ENCODE data around the gene PHF24.

The PHF24 gene

DNA sequence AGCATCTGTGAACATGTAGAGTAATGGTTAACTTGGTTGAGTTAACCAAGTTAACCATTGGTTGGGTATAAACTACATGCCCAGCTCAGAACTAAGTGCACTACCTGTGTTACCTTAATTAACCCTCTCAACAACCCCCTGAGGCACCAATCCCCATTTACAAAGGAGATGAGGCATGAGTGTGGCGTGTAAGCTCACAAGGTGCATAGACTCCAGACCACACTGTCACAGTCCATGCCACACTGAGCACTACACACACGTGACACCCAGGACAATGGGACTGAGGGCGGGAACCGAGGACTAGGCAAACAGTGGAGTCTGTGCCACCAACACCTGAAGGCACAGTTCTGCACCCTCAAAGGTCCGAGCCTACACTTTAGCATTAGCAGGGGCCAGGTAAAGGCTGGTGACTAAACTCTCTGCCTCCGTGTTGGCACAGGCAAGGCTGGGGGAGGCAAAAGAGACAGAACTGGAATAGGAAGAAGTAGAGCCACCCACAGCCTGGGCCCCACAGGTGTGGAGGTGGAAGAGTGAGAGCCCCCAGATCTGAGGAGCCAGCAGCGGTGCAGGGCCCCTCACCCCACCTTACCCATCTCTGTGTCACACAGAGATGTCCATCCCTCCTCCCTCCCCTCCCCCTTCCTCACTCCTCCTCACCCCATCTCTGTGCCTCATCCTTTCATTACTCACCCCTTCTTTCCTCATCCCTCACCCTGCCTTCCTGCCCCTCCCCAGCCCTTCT, 29.2 kb downstream of the PHF24 start:
- Histone ChIP-seq H3K36me3 (ENCODE audit: control insufficient read depth in 2 of 2, insufficient read depth in 1 of 2, low read length in 2 of 2) (no peaks in the 10 kb centered on the region), H3K4me3 (ENCODE audit: low read depth, low read length) (no peak overlapping the region), H3K4me1 (ENCODE audit: control insufficient read depth, insufficient read depth, low read length) (peaks cover 2% of the 10 kb centered on the region; the same call in 1 of the 2 replicates), H3K27ac (ENCODE audit: extremely low read depth, low read depth, low read length) (no peak overlapping the region), H3K9me3 (ENCODE audit: control insufficient read depth, insufficient read depth, low read depth, low read length) (no peaks in the 10 kb centered on the region)
- CTCF ChIA-PET: interaction anchor here (0.6 to 1.1 kb wide), 2 partner anchors 31 to 228 kb away, joined by 3 to 4 read pairs; no protein-coding TSS in a partner anchor
- TF ChIP-seq ZNF488 (tag by site-specific recombination; IDR thresholded peaks at IDR 0.05) (no peak), ZFHX2 (tag by site-specific recombination; conservative IDR thresholded peaks at IDR 0.05) (peak; percentile 65), ZNF837 (tag by site-specific recombination; IDR thresholded peaks at IDR 0.05) (no peak), ZEB2 (tag by site-specific recombination; IDR thresholded peaks at IDR 0.05) (no peak), KLF8 (tag by site-specific recombination; IDR thresholded peaks at IDR 0.05) (no peak), ZBTB7A (tag by site-specific recombination; IDR thresholded peaks at IDR 0.05; ENCODE audit: low read depth) (no peak), EGR2 (tag by site-specific recombination; IDR thresholded peaks at IDR 0.05; ENCODE audit: low read depth) (0 out of 2 replicates have a peak, but pooled peaks have one; percentile 6), ZNF174 (tag by site-specific recombination; IDR thresholded peaks at IDR 0.05) (no peak), ZNF544 (tag by site-specific recombination; IDR thresholded peaks at IDR 0.05) (no peak)
- TF ChIP-seq, protein P1, sequence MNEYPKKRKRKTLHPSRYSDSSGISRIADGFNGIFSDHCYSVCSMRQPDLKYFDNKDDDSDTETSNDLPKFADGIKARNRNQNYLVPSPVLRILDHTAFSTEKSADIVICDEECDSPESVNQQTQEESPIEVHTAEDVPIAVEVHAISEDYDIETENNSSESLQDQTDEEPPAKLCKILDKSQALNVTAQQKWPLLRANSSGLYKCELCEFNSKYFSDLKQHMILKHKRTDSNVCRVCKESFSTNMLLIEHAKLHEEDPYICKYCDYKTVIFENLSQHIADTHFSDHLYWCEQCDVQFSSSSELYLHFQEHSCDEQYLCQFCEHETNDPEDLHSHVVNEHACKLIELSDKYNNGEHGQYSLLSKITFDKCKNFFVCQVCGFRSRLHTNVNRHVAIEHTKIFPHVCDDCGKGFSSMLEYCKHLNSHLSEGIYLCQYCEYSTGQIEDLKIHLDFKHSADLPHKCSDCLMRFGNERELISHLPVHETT (tag by site-specific recombination; IDR thresholded peaks at IDR 0.05): no peak
- POLR2A ChIA-PET: no interaction called here

DNA sequence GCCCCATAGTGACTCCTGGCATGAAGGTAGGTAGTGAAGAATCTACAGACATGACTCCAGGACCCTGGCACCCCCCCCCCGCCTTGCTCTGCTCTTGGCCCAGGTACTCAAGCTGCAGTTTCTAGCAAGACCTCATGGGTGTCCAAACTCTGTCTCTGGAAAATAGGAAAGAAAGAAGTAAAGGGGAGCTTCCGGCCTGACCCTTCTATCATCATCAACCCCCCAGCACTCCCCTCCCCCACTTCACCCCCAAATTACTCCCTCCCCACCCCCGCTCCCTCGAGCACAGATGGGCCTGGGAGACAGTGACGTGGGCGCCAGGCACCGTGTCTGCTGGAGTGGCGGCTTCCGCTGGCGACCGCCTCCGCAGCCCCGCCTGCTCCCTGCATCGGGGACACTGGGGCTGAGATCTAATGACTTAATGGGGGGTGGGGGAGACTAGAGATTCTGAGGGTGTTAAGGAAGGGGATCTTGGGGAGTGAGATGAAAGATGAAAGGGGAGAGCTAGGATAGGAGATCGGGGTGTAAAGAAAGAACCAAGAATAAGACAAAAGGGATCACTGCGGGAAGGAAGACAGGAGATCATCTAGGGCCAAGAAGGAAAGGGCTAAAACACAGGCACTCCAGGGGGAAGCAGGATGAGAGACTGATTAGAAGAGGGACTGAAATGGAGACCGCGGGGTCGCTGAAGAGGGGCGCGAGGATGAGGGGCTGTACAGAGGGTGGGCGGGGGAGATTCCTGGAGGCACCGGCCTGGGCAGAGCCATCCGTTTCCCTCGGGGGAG, 30.3 kb downstream of the PHF24 start:
- CTCF ChIA-PET: interaction anchor here (8.5 kb wide), 1 partner anchor 90 kb away, joined by 116 read pairs; no protein-coding TSS in a partner anchor
- POLR2A ChIA-PET: interaction anchor here (0.8 to 2.0 kb wide), 2 partner anchors 84 to 1408 kb away, joined by 6 to 8 read pairs; partner anchors contain the start of gene VCP
- peak overlapping the region; percentile 51 for H3K4me3 ChIP-seq (ENCODE audit: low read depth, low read length)
- H3K27ac ChIP-seq (ENCODE audit: extremely low read depth, low read depth, low read length): no peak overlapping the region; the same call in 1 of the 2 replicates
- no peaks in the 10 kb centered on the region for H3K9me3 ChIP-seq (ENCODE audit: control insufficient read depth, insufficient read depth, low read depth, low read length)
- H3K36me3 ChIP-seq (ENCODE audit: control insufficient read depth in 2 of 2, insufficient read depth in 1 of 2, low read length in 2 of 2): no peaks in the 10 kb centered on the region
- TF ChIP-seq, protein P1 (tag by site-specific recombination; IDR thresholded peaks at IDR 0.05): no peak
- no peak for TF ChIP-seq ZNF580 (tag by site-specific recombination; IDR thresholded peaks at IDR 0.05)
- no peak for TF ChIP-seq BCL11B (tag by site-specific recombination; IDR thresholded peaks at IDR 0.05; ENCODE audit: low read depth)
- no peak for TF ChIP-seq GLI2 (tag by site-specific recombination; IDR thresholded peaks at IDR 0.05; ENCODE audit: borderline replicate concordance, low read depth)
- TF ChIP-seq ZNF843 (tag by site-specific recombination; IDR thresholded peaks at IDR 0.05): no peak
- TF ChIP-seq HOXA7 (CRISPR knock-in tag; IDR thresholded peaks at IDR 0.05; ENCODE audit: borderline replicate concordance): no peak
- TF ChIP-seq ZFHX2 (tag by site-specific recombination; conservative IDR thresholded peaks at IDR 0.05): peak; percentile 39
- TF ChIP-seq, protein P2, sequence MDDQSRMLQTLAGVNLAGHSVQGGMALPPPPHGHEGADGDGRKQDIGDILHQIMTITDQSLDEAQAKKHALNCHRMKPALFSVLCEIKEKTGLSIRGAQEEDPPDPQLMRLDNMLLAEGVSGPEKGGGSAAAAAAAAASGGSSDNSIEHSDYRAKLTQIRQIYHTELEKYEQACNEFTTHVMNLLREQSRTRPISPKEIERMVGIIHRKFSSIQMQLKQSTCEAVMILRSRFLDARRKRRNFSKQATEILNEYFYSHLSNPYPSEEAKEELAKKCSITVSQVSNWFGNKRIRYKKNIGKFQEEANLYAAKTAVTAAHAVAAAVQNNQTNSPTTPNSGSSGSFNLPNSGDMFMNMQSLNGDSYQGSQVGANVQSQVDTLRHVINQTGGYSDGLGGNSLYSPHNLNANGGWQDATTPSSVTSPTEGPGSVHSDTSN (CRISPR knock-in tag; IDR thresholded peaks at IDR 0.05): no peak
- peaks cover 2% of the 10 kb centered on the region; the same call in 1 of the 2 replicates for H3K4me1 ChIP-seq (ENCODE audit: control insufficient read depth, insufficient read depth, low read length)
